Common myeloid progenitor, CD34-positive (primary cell): ENCODE results near the gene BBS9.
A peak's percentile ranks its signal among the peaks of the same experiment; 100 is the strongest.
"Not testable (repeated sequence)": the region's sequence is repeated elsewhere in the genome, so short reads cannot be mapped to it uniquely, and the experiment has no call there.

Experiments used
- CTCF ChIA-PET: fragments of 350-600 bp; sonication (Branson Sonifier 250); formaldehyde crosslinking; loops from one replicate; lab custom pipeline; 2021; ENCODE audit warnings: antibody characterized with exemption; lab: Charles Lee
- POLR2A ChIA-PET: fragments of 350-600 bp; sonication (Branson Sonifier 250); formaldehyde crosslinking; loops from one replicate; lab custom pipeline; 2021; ENCODE audit warnings: antibody characterized with exemption; lab: Charles Lee
- DNase-seq, 3 donors: peaks; one replicate each; pipeline versions ENCODE4 v3.0.0 to v3.0.0-alpha.2; 2013
- H3K27ac ChIP-seq, 2 experiments: 1 replicate in 1 of 2; 2 replicates in 1 of 2; pipeline ENCODE4 v1.7.0; 2013; ENCODE audit warnings: inconsistent platforms in 2 of 2, low read length in 2 of 2, mild to moderate bottlenecking in 2 of 2, low read depth in 1 of 2, moderate library complexity in 1 of 2; ENCODE audit not compliant: severe bottlenecking in 2 of 2, insufficient read depth in 1 of 2, poor library complexity in 1 of 2
- H3K27me3 ChIP-seq, 5 experiments: replicated peaks in 2 of 5; 1 replicate in 3 of 5; 2 replicates in 2 of 5; pipeline versions ENCODE4 v1.6.1 to v1.7.0; 2013; ENCODE audit warnings: low read length in 4 of 5, mild to moderate bottlenecking in 2 of 5, moderate library complexity in 2 of 5, inconsistent platforms in 1 of 5; ENCODE audit not compliant: insufficient read depth in 5 of 5, control insufficient read depth in 4 of 5
- H3K36me3 ChIP-seq, 4 experiments: 1 replicate in 2 of 4; 2 replicates in 2 of 4; pipeline versions ENCODE4 v1.6.1 to v1.7.0; 2013; ENCODE audit warnings: low read length in 3 of 4, control low read depth in 1 of 4, mild to moderate bottlenecking in 1 of 4; ENCODE audit not compliant: control insufficient read depth in 4 of 4, insufficient read depth in 4 of 4
- H3K4me1 ChIP-seq, 4 experiments: 1 replicate in 3 of 4; 2 replicates in 1 of 4; pipeline versions ENCODE4 v1.6.1 to v1.7.1; 2013; ENCODE audit warnings: low read length in 3 of 4, mild to moderate bottlenecking in 3 of 4, control low read depth in 1 of 4, inconsistent platforms in 1 of 4, moderate library complexity in 1 of 4; ENCODE audit not compliant: control insufficient read depth in 4 of 4, insufficient read depth in 4 of 4; ENCODE audit errors: control extremely low read depth in 1 of 4
- H3K4me3 ChIP-seq, 7 experiments: 1 replicate in 4 of 7; 2 replicates in 3 of 7; pipeline versions ENCODE4 v1.5.1 to v1.7.0; 2013; ENCODE audit warnings: mild to moderate bottlenecking in 7 of 7, low read length in 6 of 7, moderate library complexity in 6 of 7, inconsistent platforms in 2 of 7, low read depth in 2 of 7, control low read depth in 1 of 7; ENCODE audit not compliant: insufficient read depth in 4 of 7, control insufficient read depth in 1 of 7; ENCODE audit errors: extremely low read depth in 1 of 7
- H3K9me3 ChIP-seq, 5 experiments: 1 replicate in 4 of 5; 2 replicates in 1 of 5; pipeline versions ENCODE4 v1.6.1 to v1.7.1; 2013; ENCODE audit warnings: low read length in 4 of 5, mild to moderate bottlenecking in 2 of 5, inconsistent platforms in 1 of 5, low read depth in 1 of 5, moderate library complexity in 1 of 5; ENCODE audit not compliant: control insufficient read depth in 4 of 5, insufficient read depth in 2 of 5; ENCODE audit errors: control extremely low read depth in 1 of 5
- WGBS: methylation state at CpG from one replicate; pipeline ENCODE4 v1.1.5; 2013; ENCODE audit not compliant: insufficient coverage; 5-methylcytosine and 5-hydroxymethylcytosine counted together

The BBS9 gene

DNA sequence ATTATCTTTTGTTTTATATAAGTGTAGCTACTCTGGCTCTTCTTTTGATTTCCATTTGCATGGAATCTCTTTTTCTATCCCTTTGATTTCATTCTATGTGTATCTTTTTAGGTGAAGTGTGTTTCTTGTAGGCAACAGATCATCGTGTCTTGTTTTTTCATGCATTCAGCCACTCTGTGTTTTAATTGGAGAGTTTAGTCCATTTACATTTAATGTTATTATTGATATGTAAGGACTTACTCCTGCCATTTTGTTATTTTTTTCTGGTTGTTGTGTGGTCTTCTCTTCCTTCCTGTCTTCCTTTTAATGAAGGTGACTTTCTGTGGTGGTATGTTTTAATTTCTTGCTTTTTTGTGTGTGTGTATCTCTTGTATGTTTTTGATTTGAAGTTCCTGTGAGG, 81.6 kb downstream of the BBS9 start:
- Histone ChIP-seq H3K4me1 (no peaks in the 10 kb centered on the region), H3K36me3 (peaks cover 0 to 17% (median under 1%) of the 10 kb centered on the region in 4 experiments), H3K27me3 (no peaks in the 10 kb centered on the region), H3K4me3 (no peak overlapping the region), H3K9me3 (peaks cover 5 to 47% (median 8%) of the 10 kb centered on the region in 5 experiments), H3K27ac (no peak overlapping the region)
- ChIA-PET CTCF (no interaction called here), POLR2A (no interaction called here)
- peak in 1 of 3 donors; percentile 13 for DNase-seq
- no CpG with 5 or more reads among the region's 1 CpG for WGBS

DNA sequence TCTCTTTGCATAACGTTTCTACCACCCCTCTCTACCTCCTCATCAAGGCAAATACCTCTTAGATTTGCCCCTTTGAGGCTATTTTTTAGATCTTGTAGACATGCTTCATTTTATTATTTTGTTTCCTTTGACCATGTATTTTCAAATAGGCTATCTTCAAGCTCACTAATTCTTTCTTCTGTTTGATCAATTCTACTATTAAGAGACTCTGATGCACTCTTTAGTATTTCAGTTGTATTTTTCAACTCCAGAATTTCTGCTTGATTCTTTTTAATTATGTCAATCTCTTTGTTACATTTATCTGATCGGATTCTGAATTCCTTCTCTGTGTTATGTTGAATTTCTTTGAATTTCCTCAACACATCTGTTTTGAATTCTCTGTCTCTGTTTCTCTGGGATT, 82.8 kb downstream of the BBS9 start:
- WGBS: no CpG with 5 or more reads among the region's 2 CpGs
- H3K4me3 ChIP-seq: no peak overlapping the region
- H3K36me3 ChIP-seq: peaks cover 0 to 17% (median under 1%) of the 10 kb centered on the region in 4 experiments
- ChIA-PET CTCF (no interaction called here), POLR2A (no interaction called here)
- no peak for DNase-seq
- no peaks in the 10 kb centered on the region for H3K27me3 ChIP-seq
- H3K4me1 ChIP-seq: no peaks in the 10 kb centered on the region
- H3K9me3 ChIP-seq: peaks cover 5 to 47% (median 8%) of the 10 kb centered on the region in 5 experiments
- H3K27ac ChIP-seq: no peak overlapping the region

DNA sequence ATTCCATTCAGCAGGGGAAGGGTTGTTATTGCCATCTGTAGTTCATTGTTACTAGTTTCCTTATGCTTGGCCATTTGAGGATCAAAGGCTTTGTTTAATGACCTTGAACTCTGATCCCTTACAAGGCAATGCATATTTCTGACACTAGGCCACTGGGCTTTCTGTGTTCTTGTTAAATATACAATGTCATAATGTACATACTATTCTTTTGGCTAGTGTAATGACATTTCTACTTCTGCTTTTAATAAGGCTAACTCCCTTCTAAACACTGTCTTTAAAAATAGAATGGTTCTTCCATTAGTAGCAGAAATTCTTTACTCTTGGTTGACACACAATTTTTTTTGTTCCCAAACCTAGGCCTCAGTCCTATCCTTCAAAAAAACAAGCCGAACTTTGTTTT, 86.6 kb downstream of the BBS9 start:
- Histone ChIP-seq H3K36me3 (peaks cover 0 to 17% (median under 1%) of the 10 kb centered on the region in 4 experiments), H3K4me1 (no peaks in the 10 kb centered on the region), H3K27me3 (no peaks in the 10 kb centered on the region), H3K4me3 (no peak overlapping the region), H3K9me3 (peaks cover 2 to 37% (median 7%) of the 10 kb centered on the region in 5 experiments), H3K27ac (no peak overlapping the region)
- ChIA-PET CTCF (no interaction called here), POLR2A (no interaction called here)
- no peak for DNase-seq
- WGBS: no CpG with 5 or more reads among the region's 1 CpG

DNA sequence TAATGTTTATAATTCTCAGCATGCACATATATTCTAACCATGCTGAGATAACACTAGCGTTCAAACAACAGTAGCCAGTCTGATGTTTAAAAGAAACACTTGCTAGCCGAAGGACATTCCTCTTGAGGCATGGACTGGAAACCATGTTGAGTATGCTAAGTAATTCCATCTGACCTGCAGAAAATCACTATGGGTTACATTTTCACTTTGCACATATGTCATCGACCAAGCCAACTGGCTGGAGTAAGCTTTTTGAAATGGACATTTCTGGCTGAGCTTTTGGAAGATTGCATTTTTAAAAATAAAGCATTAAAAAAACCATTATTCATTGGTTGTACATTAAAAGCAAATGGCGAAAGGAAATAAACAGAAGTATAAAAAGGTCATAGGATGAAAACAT, 88.2 kb downstream of the BBS9 start:
- no peak overlapping the region for H3K27ac ChIP-seq
- H3K4me3 ChIP-seq: no peak overlapping the region
- H3K9me3 ChIP-seq: peaks cover 0 to 22% (median 3%) of the 10 kb centered on the region in 5 experiments
- ChIA-PET POLR2A (no interaction called here), CTCF (no interaction called here)
- no peaks in the 10 kb centered on the region for H3K27me3 ChIP-seq
- H3K4me1 ChIP-seq: no peaks in the 10 kb centered on the region
- DNase-seq: no peak
- peaks cover 0 to 11% (median 0%) of the 10 kb centered on the region in 4 experiments for H3K36me3 ChIP-seq
- 100% methylated on average over 2 of the region's 4 CpGs for WGBS

DNA sequence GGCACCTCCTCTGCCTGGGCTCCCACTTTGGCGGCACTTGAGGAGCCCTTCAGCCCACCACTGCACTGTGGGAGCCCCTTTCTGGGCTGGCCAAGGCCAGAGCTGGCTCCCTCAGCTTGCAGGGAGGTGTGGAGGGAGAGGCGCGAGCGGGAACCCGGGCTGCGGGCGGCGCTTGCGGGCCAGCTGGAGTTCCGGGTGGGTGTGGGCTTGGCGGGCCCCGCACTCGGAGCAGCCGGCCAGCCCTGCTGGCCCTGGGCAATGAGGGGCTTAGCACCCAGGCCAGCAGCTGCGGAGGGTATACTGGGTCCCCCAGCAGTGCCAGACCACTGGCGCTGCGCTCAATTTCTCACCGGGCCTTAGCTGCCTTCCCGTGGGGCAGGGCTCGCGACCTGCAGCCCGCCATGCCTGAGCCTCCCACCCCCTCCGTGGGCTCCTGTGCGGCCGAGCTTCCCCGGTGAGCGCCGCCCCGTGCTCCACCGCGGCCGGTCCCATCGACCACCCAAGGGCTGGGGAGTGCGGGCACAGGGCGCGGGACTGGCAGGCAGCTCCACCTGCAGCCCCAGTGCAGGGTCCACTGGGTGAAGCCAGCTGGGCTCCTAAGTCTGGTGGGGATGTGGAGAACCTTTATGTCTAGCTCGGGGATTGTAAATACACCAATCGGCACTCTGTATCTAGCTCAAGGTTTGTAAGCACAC, 89.6 kb downstream of the BBS9 start:
- H3K36me3 ChIP-seq, H3K4me3 ChIP-seq, H3K27me3 ChIP-seq, DNase-seq, CTCF ChIA-PET, POLR2A ChIA-PET, H3K27ac ChIP-seq, H3K4me1 ChIP-seq, H3K9me3 ChIP-seq: not testable (repeated sequence)
- 97% methylated on average over 27 of the region's 38 CpGs for WGBS

- DNase-seq: no peak
- POLR2A ChIA-PET: no interaction called here
- no peak overlapping the region for H3K27ac ChIP-seq
- no peaks in the 10 kb centered on the region for H3K4me1 ChIP-seq
- CTCF ChIA-PET: no interaction called here
- no peaks in the 10 kb centered on the region for H3K36me3 ChIP-seq
- no CpG with 5 or more reads among the region's 4 CpGs for WGBS
- H3K9me3 ChIP-seq: peaks cover 0 to 6% (median 0%) of the 10 kb centered on the region in 5 experiments
- H3K4me3 ChIP-seq: no peak overlapping the region
- H3K27me3 ChIP-seq: no peaks in the 10 kb centered on the region
Measured at GRCh38 chr7:33220231-33220630, 90.9 kb downstream of the BBS9 start.

GRCh38 chr7:33221390-33221789, 92.0 kb downstream of the BBS9 start:
- no peaks in the 10 kb centered on the region for H3K36me3 ChIP-seq
- CTCF ChIA-PET: no interaction called here
- no peak overlapping the region for H3K4me3 ChIP-seq
- DNase-seq: no peak
- no peak overlapping the region for H3K27ac ChIP-seq
- POLR2A ChIA-PET: no interaction called here
- WGBS: no CpG with 5 or more reads among the region's 1 CpG
- H3K9me3 ChIP-seq: peaks cover 0 to 6% (median 0%) of the 10 kb centered on the region in 5 experiments
- H3K27me3 ChIP-seq: no peaks in the 10 kb centered on the region
- H3K4me1 ChIP-seq: no peaks in the 10 kb centered on the region
